ENCODE measurements around the gene OR4D1. TPM values are rescaled to one million over a fixed set of nuclear protein-coding genes. Genes with fewer than 3 reads are reported as not detected.
"Not testable (repeated sequence)": the region's sequence is repeated elsewhere in the genome, so short reads cannot be mapped to it uniquely, and the experiment has no call there.

The OR4D1 gene
- total RNA-seq (not detected), polyA plus RNA-seq (ENCODE audit: insufficient read length in 6 of 6) (under 1 TPM in 3 of 6 donors, not detected in 3; 0.03 to 0.06 (median 0.04) TPM)
- long read RNA-seq, donor 1 = 0 reads
- long read RNA-seq, donor 2 = 0 reads
- long read RNA-seq, donor 3 = 0 reads
- long read RNA-seq, donor 4 = 0 reads
- long read RNA-seq, donor 5 = 0 reads
- long read RNA-seq, donor 6 = 0 reads
- long read RNA-seq, donor 7 = 0 reads
- long read RNA-seq, donor 8 = 0 reads
- long read RNA-seq, donor 9 = 0 reads
- long read RNA-seq, donor 10 = 0 reads
- long read RNA-seq, donor 11 = 0 reads
- long read RNA-seq, donor 12 = 0 reads

DNA sequence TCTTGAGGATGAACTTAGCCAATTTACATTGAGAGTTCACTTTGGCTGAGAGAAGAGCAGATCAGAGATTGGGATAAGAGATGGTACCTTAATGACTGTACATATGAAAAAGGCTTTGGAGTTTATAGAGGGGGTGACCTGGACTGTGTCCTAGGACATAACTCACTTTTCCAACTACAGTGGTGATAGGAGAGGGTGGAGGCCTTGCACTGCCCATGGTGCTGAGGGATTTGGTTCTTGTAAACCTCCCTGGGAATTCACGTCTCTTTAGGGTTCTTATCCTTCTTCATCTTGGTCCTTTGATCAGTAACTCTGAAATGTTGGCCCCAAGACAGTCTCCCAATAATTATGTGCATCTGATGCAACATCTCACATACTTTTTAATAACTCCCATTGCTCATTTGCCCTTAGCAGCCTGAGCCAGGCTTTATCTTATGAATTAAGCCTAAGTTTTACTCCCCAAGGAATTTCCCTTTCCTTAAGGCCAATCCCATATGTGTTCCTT lies at the start of gene OR4D1:
TSS of gene OR4D1 (plus strand) at position 455 of the 505 bp plus-strand sequence. CDS start 6,770 bp downstream, outside the sequence.
- peaks cover 0 to 5% of the 10 kb centered on the region in 2 donors for H3K4me1 ChIP-seq
- peaks cover 0 to 11% of the 10 kb centered on the region in 2 donors for H3K27me3 ChIP-seq
- intact Hi-C loops (cut with DNase I) = no loop called here
- no peak for DNase-seq
- no peak within 1 kb of the TSS for H3K27ac ChIP-seq
- no peak within 1 kb of the TSS for H3K4me3 ChIP-seq
- TF ChIP-seq, protein P1, sequence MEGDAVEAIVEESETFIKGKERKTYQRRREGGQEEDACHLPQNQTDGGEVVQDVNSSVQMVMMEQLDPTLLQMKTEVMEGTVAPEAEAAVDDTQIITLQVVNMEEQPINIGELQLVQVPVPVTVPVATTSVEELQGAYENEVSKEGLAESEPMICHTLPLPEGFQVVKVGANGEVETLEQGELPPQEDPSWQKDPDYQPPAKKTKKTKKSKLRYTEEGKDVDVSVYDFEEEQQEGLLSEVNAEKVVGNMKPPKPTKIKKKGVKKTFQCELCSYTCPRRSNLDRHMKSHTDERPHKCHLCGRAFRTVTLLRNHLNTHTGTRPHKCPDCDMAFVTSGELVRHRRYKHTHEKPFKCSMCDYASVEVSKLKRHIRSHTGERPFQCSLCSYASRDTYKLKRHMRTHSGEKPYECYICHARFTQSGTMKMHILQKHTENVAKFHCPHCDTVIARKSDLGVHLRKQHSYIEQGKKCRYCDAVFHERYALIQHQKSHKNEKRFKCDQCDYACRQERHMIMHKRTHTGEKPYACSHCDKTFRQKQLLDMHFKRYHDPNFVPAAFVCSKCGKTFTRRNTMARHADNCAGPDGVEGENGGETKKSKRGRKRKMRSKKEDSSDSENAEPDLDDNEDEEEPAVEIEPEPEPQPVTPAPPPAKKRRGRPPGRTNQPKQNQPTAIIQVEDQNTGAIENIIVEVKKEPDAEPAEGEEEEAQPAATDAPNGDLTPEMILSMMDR (IDR thresholded peaks at IDR 0.05) = no peak
- no peaks in the 10 kb centered on the region for H3K36me3 ChIP-seq
- no peak for ATAC-seq
- H3K9me3 ChIP-seq = peaks cover 0 to 26% of the 10 kb centered on the region in 2 donors

DNA sequence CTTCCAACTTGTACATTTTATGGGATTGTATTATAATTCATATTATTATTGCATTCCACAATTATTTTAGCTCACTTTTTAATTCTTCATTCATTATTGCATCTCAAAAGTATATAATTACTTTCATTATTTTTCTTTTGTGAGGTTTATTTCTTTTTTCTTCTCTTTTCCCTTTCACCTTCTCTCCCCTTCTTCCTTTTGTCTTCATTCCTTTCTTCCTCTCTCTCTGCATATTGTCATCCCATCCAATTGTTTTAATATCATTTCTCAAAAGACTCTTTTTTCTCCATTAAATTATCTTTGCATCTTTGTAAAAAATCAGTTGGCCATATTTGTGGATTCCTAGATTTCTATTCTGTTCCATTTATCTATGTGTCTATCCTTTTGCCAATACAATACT lies 47.7 kb upstream of the OR4D1 start:
- intact Hi-C loops (cut with DNase I) = no loop called here
- TF ChIP-seq, protein P1 (IDR thresholded peaks at IDR 0.05) = no peak
- H3K4me3 ChIP-seq = no peak overlapping the region
- H3K4me1 ChIP-seq = no peaks in the 10 kb centered on the region
- H3K9me3 ChIP-seq = no peaks in the 10 kb centered on the region
- DNase-seq (no peak), ATAC-seq (no peak)
- H3K36me3 ChIP-seq = no peaks in the 10 kb centered on the region
- no peaks in the 10 kb centered on the region for H3K27me3 ChIP-seq
- no peak overlapping the region for H3K27ac ChIP-seq

DNA sequence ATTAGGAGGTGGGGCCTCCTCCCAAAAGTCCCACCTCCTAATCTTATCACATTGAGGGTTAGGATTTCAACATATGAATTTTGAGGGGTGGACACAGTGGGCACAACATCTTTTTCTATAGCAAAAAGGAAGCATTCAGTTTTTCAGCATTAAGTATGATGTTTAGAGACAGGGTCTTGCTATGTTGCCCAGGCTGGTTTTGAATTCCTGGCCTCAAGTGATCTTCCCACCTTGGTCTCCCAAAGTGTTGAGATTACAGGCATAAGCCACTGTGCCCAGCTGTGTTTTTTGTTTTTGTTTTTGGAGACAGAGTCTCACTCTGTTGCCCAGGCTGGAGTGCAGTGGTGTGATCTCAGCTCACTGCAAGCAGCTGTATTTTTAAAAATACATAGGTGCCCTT lies 46.3 kb upstream of the OR4D1 start:
- H3K27ac ChIP-seq; H3K9me3 ChIP-seq; H3K4me3 ChIP-seq; H3K4me1 ChIP-seq; H3K27me3 ChIP-seq; intact Hi-C loops (cut with DNase I); DNase-seq; ATAC-seq; H3K36me3 ChIP-seq: not testable (repeated sequence)

DNA sequence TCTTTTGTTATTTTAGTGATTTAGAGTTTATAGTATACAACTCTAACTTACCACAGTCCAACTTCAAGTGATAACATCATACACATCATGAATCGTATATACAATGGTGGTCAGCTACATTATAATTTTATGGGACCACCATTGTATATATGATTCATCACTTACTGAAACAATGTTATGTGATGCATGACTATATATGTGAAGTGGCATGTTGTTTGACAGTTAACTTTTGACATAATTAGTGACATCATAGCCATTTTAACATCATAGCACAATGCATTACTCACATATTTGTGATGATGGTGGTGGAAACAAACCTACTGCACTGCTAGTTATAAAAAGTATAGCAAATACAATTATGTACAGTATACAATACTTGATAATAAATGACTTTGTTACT lies 43.1 kb upstream of the OR4D1 start:
- H3K27me3 ChIP-seq = no peaks in the 10 kb centered on the region
- TF ChIP-seq, protein P1 (IDR thresholded peaks at IDR 0.05) = no peak
- DNase-seq = no peak
- H3K36me3 ChIP-seq = no peaks in the 10 kb centered on the region
- no peaks in the 10 kb centered on the region for H3K9me3 ChIP-seq
- no peaks in the 10 kb centered on the region for H3K4me1 ChIP-seq
- no peak overlapping the region for H3K27ac ChIP-seq
- no peak for ATAC-seq
- no peak overlapping the region for H3K4me3 ChIP-seq
- intact Hi-C loops (cut with DNase I) = no loop called here

DNA sequence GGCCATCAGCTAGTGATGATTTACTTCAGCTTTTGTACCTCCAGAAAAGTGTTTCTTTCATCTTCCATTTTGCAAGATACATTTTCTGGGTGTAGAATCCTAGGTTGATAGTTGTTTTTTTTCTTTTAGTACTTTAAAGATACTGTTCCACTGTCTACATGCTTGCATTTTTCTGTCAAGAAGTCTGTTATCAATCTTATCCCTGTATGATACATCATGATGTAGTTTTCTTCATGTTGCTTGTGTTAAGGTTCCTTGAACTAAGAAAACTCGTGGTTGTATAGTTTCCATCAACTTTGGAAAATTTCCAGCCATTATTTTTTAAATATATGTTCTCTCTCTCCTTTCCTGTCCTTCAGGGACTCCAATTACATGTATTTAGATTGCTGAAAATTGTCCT lies 40.9 kb upstream of the OR4D1 start:
- intact Hi-C loops (cut with DNase I) = no loop called here
- Histone ChIP-seq H3K9me3 (no peaks in the 10 kb centered on the region), H3K27me3 (no peaks in the 10 kb centered on the region), H3K36me3 (no peaks in the 10 kb centered on the region), H3K4me1 (no peaks in the 10 kb centered on the region), H3K4me3 (no peak overlapping the region), H3K27ac (no peak overlapping the region)
- no peak for DNase-seq
- TF ChIP-seq, protein P1 (IDR thresholded peaks at IDR 0.05) = no peak
- ATAC-seq = no peak
